Measurements from ENCODE around the gene GALNT10. TPM values are rescaled to one million over a fixed set of nuclear protein-coding genes. Genes with fewer than 3 reads are reported as not detected.

The GALNT10 gene
- total RNA-seq, 4 donors from 2014 or later: 35.9 to 59.4 (median 46.8) TPM

GRCh38 chr5:154374264-154374663 lies 183.7 kb downstream of the GALNT10 start:
- no peaks in the 10 kb centered on the region for H3K27me3 ChIP-seq
- H3K4me3 ChIP-seq: no peak overlapping the region
- no peaks in the 10 kb centered on the region for H3K9me3 ChIP-seq
- H3K4me1 ChIP-seq: no peaks in the 10 kb centered on the region
- DNase-seq: no peak
- no peak for TF ChIP-seq CTCF (IDR thresholded peaks at IDR 0.05)
- TF ChIP-seq POLR2A (IDR thresholded peaks at IDR 0.05): no peak
- H3K36me3 ChIP-seq: peaks cover 0 to 25% (median 0%) of the 10 kb centered on the region in 3 donors
- no peak overlapping the region for H3K27ac ChIP-seq

GRCh38 chr5:154375329-154376008 lies 184.9 kb downstream of the GALNT10 start:
- peaks cover 0 to 28% (median 0%) of the 10 kb centered on the region in 3 donors for H3K36me3 ChIP-seq
- H3K27ac ChIP-seq: no peak overlapping the region
- no peaks in the 10 kb centered on the region for H3K4me1 ChIP-seq

DNA sequence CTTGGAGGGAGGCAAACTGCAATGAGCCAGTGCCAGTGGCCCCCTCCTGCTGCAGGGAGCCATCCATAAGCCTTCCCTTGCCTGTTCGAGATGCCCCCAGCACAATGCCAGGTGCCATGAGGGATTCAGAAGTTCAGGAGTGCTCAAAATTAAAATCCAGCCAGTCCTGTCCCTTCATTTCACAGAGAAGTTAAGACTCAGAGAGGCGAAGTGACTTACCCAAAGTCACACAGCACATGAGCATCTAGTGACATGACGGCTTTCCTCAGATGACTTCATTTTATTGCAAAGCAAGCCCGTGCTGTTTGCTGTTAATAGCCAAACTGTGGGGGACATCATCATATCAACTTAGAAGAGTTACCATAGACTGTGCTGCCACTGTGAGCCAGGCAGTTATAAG lies 185.9 kb downstream of the GALNT10 start:
- H3K4me1 ChIP-seq: no peaks in the 10 kb centered on the region
- peaks cover 0 to 37% (median 0%) of the 10 kb centered on the region in 3 donors for H3K36me3 ChIP-seq

More at GRCh38 chr5:154375329-154376008, 184.9 kb downstream of the GALNT10 start:
- Histone ChIP-seq H3K27me3 (no peaks in the 10 kb centered on the region), H3K4me3 (no peak overlapping the region), H3K9me3 (no peaks in the 10 kb centered on the region)
- TF ChIP-seq CTCF (IDR thresholded peaks at IDR 0.05): no peak
- TF ChIP-seq POLR2A (IDR thresholded peaks at IDR 0.05): no peak
- DNase-seq: no peak

GRCh38 chr5:154377754-154378533 lies 187.4 kb downstream of the GALNT10 start:
- Histone ChIP-seq H3K9me3 (no peaks in the 10 kb centered on the region), H3K27me3 (no peaks in the 10 kb centered on the region), H3K27ac (no peak overlapping the region), H3K4me3 (no peak overlapping the region), H3K36me3 (peaks cover 0 to 42% (median 0%) of the 10 kb centered on the region in 3 donors), H3K4me1 (no peaks in the 10 kb centered on the region)
- no peak for DNase-seq
- TF ChIP-seq POLR2A (IDR thresholded peaks at IDR 0.05) (no peak), CTCF (IDR thresholded peaks at IDR 0.05) (no peak)

More for the DNA sequence above, 185.9 kb downstream of the GALNT10 start:
- Histone ChIP-seq H3K9me3 (no peaks in the 10 kb centered on the region), H3K27ac (no peak overlapping the region), H3K27me3 (no peaks in the 10 kb centered on the region), H3K4me3 (no peak overlapping the region)
- no peak for DNase-seq
- TF ChIP-seq CTCF (IDR thresholded peaks at IDR 0.05): no peak
- no peak for TF ChIP-seq POLR2A (IDR thresholded peaks at IDR 0.05)

GRCh38 chr5:154380263-154380662 lies 189.7 kb downstream of the GALNT10 start:
- H3K4me1 ChIP-seq: peaks cover 0 to 3% (median 0%) of the 10 kb centered on the region in 4 donors
- TF ChIP-seq POLR2A (IDR thresholded peaks at IDR 0.05): no peak
- no peak for TF ChIP-seq CTCF (IDR thresholded peaks at IDR 0.05)
- peaks cover 0 to 49% (median 0%) of the 10 kb centered on the region in 3 donors for H3K36me3 ChIP-seq
- no peaks in the 10 kb centered on the region for H3K27me3 ChIP-seq
- H3K27ac ChIP-seq: no peak overlapping the region
- no peak overlapping the region for H3K4me3 ChIP-seq
- DNase-seq: no peak
- no peaks in the 10 kb centered on the region for H3K9me3 ChIP-seq
